Kidney tubule cell (primary cell): Measurements from ENCODE around the gene RPTOR.

Source experiments
- DNase-seq: peaks from one replicate; pipeline ENCODE4 v3.0.0-alpha.2; 2018; ENCODE audit warnings: low spot score

RPTOR gene

DNA sequence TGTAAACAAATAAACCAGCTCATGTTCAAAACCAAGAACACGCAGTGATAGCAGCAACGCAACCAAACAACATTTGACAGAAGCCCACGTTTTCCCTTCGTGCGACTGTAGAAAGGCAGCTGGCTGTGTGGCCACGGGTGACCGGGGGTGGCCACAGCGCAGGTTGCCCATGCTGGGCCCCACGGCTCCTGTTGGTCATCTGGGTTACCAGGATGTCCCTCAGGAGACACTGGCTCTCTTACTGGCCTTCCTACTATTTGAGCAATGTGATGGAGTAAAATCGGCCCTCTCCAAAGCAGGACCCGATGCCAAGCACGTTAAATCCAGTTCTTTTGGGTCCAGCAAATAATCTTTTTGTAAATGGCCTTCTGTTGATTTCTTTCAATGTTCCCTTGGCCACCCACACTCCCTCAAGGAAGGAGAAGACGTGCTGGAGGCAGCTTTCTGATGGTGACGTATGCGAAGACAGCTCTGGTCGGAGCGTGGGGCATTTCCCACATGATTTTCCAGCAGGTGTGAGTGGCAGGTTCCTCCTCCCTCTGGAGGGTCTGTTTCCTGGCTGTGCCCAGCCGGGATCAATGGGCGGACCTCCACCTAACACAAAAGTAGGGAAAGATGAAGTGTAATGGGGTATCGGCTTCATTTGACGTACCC, 303.9 kb downstream of the RPTOR start:
- DNase-seq, result no peak

DNA sequence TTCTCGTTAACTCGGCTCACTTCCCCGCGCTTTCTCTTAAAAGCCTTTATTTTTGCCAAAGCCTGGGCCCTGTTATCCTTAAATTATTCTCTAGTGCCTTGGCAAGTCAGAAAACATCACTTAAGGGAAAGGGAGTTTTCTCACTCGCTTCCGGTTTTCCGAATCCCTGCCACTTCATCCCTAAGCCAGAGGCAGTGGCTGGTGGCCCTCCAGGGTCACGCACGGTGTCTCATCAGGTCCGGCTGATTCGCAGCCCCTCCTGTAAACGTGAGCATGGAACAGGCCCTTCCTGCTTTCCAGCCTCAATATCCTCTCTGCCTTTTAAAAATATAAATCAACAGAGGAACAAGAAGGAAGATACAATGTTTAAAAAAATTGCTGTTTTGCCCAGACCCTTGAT, 304.5 kb downstream of the RPTOR start:
- DNase-seq, result no peak

DNA sequence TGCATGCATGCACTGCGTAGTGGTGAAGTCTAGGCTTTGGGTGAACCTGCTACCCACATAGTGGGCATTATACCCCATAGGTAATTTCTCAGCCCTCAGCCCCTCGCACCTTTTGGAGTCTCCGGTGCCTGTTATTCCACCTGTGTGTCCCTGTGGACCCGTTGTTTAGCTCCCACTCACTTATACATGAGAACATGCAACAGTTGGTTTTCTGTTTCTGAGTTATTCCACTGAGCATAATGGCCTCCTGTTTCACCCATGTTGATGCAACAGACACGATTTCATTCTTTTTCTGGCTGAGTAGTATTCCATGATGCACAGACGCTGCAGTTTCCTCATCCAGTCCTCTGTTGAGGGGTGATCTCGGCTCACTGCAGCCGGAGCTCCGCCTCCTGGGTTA, 305.5 kb downstream of the RPTOR start:
- no peak for DNase-seq

DNA sequence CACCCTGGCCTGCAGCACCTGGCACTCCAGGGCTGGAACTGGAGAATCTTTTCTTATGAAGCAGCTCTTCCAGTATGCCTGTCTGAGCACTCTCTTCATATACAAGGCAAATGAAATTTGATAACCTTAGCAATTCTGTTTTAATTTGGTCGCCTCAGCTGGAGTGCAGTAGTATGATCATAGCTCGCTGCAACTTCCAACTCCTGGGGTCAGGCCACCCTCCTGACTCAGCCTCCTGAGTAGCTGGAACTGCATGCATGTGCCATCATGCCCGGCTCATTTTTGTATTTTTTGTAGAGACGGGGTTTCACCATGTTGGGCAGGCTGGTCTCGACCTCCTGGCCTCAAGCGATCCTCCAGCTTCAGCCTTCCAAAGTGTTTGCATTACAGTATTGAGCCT, 306.2 kb downstream of the RPTOR start:
- DNase-seq, result no peak

DNA sequence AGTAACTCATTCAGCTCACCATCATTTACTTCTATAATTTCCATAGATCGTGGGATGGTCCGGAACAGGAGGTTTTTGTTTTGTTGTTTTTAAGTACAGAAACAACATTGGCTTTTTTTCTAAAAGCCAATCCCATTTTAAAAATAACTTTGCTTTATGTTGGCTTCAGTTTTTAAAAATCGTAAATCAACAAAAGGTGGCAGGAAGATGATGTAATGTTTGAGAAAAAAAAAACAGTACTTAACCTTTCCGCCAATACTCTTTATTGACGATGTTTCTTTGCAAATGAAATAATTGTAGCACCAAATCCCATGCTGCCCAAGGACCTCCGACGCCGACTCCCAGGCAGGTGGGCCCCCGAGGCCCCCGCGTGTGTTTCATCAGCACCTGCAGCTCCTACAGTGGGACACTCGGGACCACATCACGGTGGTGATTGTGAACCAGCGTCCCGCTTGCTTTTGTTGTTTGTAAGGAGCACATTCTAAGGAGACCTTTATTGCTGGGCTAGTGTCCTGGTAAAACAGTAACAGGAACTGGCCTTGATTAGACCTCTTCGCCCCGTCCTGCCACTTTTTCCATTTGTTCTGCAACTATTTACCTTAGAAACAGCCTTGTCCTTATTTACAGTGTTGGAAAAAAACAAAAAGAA, 306.8 kb downstream of the RPTOR start:
- DNase-seq, result no peak

DNA sequence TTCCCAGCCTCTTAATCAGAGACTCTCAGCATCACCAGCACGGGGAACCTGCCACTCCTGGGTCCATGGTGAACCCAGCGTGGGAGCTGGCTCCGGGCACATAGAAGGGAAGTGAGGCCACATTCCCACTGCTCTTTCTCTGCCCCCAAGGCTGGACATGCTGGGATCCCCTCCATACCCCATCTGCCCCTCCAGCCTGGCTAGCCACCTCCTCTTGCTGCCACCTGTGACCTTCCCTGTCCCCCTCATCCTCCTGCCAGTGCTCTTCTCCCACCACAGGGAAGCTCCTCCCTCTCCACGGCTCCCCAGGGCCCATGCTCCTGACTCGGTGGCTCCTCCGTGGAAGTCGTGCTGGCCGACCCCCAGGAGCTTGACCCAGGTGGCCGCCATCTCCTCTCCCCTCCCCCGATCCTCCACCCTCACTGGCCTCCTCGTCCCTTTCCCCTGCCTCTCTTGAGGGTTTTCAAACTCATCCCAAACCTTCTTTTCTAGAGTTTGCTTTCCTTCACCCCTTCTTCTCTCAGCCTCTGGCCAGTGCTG, 307.9 kb downstream of the RPTOR start:
- DNase-seq, result no peak

DNA sequence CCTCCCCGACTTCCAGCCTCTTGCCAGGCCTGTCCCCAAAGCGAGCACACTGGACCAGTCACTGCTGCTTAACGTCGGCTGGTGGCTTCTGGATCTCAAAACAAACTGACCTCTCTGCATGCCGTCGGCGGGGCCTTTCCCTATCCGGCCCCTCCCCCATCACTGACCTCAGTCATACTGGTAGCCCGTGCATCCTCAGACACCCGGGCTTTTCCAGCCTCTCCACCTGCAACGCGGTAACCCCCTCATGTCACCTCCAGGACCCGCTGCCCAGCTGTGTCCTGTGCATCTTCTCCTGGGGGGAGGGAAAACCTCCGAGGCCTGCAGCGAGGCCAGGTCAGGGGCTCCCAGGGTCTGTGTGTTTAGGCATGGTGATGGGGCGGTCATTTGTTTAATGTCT, 308.4 kb downstream of the RPTOR start:
- no peak for DNase-seq

DNA sequence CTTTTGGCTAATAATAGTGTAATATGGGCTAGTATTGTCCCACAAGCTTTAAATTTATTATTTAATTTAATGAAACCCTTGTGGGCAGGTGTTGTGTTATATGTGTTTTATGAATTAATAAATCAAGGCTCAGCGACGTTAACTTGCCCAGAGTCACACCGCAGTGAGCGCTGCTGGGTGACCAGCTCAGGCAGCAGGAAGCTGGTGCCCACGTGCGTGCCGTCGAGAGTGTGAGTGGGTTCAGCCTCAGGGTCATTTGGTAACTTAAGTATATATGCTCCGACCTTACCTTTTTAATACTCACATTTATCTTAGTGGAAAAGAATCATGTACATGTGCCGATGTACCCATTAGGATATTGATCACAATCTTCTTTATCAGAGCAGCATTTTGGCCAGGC, 309.6 kb downstream of the RPTOR start:
- no peak for DNase-seq

DNA sequence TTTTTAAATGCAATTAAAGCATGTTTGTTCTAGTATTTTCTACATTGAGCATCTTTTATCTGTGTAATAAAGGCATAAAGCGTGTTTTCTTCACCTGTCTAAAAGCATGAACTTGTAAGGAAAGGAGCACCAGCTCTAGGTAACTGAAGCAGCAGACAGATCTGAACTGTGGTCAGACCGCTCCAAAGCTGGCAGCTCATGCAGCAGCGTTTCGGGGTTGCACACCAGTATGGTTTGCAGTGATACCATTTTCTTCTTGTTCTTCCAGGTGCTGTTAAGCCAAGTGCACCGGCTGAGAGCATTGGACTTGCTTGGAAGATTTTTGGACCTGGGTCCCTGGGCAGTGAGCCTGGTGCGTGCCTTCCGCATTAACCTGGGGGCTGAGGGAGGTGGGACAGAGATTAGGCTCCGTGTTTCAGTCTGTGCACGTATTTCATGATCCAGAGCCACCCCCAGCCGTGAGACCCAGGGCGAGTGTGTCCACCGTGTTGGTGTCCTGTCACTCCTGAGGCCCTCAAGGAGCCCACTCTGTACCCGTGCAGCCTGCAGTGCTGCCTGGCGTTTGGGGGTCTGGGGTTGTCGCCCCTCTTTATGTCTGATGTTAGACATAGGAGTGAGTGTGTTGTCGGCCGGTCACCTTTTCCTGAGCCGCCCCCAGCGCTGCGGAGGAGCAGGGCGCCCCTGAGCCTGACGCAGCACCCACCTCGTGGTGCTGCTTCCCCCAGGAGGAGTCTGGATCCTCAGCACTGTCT, 310.7 kb downstream of the RPTOR start:
- no peak for DNase-seq

DNA sequence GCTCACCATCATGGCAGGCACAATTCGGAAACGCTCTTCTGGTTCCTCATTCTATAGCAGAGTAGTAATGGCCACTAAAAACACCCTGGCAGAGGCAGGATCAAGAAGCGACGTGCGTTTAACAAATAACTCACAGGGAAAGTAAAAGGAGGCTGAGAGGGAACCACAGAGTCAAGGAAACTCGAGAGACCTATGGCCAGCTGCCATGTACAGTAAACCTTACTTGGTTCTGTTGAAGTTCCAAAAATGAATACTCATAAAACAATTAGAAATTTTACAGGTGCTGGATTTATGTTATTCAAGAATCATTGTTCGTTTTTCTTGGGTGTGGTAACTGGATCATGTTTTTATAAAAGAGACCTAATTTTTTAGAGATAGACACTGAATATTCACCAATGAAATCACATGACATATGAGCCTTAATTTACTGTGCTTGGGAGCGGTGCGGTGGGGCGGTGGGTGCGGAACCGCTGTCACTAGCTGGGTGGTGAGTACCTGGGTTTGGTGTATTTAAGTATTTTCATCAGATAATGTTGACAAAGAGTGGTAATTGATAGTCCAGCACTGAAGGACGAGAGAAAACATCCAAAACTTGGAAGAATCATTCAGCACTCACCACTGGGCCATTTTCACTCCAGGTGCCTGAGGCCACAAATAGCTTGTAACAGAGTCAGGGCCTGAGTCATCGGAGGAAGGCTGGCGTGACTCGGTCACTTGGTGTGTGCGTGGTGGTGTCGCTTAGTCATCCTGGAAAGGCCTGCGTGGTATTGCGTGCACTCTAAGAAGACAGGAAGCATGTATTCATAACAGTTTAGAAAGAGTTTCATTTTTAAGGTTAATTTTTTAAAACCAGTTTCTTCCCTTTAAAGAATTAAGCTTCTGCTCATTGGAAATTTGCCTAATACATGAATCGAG, 311.6 kb downstream of the RPTOR start:
- peak; percentile 96 for DNase-seq

DNA sequence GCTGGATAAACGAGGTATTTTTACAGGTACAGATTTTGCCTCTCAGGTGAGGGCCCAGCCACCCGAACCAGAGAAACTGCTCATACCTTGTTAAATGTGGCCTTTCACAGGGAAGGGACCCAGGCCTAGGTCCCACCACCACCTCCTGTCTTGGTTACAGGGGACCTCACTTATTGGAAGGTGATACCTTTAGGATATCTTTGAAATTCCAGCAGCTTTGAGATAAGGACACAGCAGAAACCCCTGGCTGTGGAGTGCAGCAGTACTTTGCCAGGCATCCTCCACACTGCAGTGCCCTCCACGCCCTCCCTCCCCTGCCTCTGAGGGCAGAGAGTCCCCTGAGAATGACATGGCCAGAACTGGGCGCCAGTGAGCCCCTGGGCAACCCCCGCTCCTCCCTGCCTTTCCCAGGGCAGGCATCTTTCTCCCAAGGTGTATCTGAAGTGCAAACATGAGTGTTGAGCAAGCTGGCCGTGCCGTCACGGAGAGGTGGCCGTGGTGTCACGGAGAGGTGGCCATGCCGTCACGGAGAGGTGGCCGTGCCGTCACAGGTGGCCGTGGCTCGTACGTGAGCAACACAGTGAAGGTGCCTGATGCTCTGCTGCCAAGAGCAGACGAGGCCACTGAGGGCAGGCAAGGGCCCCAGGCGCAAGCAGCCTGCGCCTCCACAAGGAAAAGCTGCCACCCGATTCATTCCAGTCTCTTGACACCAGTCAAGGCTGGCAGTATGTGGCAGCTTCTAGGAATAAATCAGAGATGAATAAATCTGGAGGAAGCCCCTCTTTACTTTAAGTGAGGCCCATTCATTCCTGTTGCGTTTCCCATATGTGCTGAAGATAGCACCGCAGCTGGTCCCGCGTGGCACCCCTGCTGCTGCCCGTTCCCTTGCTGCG, 312.5 kb downstream of the RPTOR start:
- peak; percentile 8 for DNase-seq

DNA sequence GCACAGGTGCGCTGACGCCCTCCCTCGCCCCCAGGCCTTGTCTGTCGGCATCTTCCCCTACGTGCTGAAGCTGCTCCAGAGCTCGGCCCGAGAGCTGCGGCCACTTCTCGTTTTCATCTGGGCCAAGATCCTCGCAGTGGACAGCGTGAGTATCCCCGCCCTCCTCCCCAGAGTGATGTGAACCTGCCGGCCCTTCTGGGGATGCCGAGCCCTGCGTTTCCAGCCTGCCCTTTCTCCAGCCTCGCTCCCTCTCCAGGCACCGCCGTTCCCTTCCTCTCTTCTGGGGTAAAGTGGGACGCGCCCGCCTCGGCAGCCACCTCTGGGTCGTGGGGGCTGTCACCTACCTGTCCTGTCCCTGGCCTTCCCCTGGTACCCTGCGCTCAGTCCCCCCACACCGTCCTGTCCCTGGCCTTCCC, 313.1 kb downstream of the RPTOR start:
- no peak for DNase-seq

DNA sequence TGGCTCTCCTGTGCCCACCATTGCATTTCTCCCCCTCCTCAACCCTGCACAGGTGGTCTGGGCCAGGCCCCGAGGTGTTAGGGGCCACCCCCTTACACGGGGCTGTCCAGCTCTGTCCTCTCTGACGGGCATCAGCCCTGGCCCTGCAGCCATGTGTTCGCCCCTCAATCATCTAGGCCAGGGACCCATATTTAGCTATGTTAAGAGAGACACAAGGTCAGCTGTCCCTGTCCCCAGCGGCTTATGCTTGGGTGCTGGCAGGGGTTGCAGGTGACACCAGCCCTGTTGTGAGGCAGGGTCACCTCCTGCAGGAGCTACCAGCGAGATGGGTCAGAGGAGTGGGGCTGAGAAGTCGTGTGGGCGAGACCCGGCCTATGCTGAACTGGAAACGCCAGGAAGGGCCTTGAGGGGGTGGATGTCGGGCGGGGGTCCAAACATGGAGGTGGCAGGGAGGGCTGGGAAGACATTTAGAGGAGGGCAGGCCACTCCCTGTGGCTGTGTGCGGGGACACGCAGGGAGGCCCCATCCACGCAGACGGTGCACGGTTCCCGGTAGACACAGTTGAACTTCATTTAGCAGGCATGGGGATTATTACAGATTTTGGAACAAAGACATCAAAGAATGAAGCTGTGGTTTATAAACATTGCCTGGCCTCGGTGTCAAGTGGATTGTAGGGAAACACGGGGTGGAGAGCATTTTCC, 313.8 kb downstream of the RPTOR start:
- DNase-seq, result no peak

DNA sequence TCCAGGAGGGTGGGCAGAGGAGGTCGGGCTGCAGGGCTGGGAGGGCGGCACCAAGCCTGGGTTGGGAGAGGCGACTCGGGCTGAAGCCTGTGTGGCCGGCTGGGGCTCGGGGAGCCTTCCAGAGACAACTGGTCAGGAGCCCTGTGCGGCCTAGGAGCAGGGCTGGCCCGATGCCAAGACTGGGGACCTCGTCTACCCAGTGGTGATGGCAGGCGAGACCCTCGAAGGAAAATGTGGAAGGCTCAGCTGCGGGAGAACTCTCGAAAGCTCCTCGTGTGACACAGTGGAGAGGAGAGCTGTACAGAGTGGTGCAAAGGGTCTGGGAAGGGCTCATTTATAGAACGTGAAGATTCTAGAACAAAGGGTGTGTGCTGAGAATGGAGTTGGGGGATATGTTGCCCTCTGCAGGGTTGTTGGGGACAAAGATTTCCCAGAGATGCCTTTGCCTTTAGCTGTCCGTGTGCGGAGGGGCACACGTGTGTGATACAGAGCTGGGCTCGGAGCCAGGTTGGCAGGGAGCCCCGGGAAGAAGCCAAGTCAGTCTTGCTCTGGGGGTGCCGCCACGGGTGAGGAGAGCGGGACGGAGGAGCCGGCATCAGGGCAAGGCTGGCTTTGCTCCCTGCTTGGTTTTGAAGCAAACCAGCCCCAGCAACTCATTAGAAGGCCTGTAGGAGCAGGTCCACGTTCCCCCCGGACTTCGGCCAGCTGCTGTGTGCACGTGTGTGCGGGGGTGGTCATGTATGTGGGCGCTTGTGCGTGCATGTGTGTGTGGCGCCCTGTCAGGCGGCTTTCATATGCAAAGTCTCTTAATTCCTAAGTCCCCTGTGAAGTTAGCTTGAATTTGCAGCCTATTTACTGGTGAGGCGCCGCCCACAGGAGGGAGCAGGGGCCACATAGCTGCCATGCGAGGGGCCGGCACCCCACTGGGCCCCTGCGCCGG, 314.6 kb downstream of the RPTOR start:
- peak; percentile 90 for DNase-seq

DNA sequence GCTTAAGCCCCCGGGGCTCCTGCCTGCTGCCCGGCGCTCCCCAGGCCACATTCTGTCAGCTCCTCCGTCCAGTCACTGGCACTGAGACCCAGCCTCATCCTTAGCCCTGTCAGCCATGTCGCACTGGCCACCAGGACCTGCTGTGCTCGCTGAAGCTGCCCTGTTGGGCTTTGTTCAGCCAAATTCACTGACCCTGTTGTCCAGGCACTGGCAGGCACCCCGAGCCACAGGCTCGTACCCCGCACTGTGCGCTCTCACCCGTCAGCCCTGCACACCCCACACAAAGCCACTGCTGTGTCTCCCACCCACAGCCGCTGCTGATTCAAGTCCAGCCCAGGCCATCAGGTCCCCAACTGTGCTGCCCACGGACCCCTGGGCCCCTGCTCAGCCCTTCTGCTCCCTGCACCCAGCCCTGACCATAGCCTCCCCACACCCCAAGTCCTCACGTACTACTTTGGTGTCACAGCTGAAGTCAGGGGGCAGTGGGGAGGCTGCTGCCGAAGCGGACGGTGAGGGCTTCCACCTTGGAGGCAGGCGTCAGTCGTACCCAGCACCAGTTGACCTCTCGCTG, 315.5 kb downstream of the RPTOR start:
- DNase-seq, result no peak

DNA sequence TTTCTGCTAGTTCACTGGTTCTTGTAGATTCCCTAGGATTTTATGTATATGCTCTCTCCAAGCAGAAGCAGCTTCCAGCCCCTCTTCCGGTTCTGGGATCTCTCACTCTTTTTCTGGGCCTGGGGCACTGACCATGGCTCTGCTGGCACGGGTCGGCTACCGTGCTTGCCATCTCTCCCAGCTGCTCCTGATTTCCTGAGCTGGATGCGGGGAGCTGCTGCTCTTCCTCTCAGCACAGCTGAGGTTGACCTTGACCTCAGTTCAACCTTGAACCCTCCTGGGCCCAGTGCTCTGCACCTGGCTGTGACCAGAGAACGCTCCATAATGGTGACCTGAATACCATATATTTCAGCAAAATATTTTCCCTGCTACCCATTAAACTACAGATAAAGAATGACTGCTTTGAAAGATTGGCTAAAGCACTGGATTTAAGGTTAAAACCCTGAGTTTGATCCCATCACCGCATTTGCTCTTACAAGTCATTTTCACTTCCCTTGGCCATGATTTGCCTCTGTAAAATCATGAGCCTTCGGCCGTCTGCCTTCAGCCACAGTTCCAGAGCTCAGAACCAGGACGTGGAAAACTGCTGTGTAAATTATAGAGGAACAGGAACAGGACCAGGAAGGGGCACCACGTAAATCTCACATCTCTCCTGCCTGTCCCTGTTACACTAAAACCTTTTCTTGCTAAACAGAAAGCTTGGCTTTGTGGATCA, 316.2 kb downstream of the RPTOR start:
- DNase-seq, result no peak

DNA sequence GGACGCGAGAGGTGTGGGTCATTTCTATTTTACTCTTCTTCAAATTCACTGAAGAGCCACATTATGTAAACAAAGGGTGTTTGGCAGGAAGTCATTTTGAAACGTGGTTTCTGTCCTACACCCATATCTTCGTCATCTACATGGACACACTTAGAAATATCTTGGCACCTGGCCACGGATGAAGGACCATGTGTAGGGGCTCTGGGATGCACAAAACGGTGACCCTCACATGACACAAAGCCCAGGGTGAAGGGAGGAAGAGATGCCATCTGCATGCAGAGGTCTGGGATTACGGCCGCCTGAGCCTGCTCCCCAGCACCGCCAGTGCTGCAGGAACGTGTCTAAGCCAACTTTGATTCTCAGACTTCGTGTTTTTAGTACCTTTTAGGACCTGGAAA, 316.8 kb downstream of the RPTOR start:
- DNase-seq, result no peak

DNA sequence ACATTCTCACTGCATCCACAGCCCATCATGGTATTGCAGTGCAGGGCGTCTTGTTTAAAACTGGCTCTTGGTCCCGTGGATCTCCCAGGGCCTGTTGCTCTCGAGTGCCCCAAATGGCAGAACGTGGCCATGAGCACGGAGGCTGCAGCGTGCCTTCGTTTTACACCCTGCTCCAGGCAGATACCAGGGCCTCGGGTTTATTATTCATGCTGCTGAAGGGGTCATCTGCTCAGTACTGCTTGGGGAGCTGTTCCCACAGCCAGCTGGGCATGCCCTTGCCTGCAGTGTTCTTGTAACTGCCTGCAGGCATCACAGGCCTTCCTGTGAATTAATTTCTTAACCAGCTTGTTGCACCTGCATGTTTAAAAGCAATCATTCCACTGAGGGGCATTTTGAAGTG, 317.3 kb downstream of the RPTOR start:
- DNase-seq, result peak; percentile 58
